HK-2 (cell line): ENCODE measurements around the gene MTCL3.
A peak's percentile ranks its signal among the peaks of the same experiment; 100 is the strongest.

Experiments used
- DNase-seq: peaks from one replicate; pipeline ENCODE4 v3.0.0-alpha.2; 2018; ENCODE audit not compliant: unreplicated experiment

Gene MTCL3

DNA sequence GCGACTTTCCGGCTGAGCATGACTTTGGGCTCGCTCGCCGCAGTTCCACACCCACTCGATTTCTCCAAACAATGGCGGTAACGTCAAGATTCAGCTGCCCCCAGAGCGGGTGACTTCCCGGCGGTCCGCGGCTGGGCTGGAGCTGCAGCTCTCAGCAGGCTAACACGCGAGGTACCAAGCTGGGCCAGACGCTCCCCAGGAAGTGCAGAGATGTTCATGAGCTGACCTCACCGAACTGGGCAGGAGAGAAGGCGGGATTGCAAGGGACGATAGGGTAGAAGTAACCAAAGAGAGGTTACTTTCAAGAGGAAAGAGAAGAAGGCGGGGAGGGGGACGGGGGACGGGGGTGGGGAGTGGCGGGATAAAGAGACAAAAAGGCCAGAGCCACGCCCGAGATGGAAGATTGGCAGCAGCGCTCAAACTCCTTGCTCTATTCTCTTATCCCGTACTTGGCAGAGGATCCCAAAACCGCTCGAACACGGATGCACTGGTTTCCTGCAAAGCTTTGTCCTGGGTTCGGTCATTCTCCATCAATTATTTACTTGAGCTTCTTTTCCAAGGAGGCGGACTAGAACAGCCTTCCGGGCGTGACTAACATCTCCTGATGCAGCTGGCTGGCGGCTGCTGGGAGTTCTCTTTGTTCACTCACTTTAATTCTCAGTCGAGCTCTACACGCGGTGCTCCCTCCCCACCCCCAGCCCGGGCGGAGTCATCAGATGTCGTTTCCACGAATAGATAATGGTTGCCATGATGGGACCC lies at the start of gene MTCL3:
Gene MTCL3, minus strand, starts transcription at position 626 of the 759 bp plus-strand sequence.
- peak; percentile 92 for DNase-seq

DNA sequence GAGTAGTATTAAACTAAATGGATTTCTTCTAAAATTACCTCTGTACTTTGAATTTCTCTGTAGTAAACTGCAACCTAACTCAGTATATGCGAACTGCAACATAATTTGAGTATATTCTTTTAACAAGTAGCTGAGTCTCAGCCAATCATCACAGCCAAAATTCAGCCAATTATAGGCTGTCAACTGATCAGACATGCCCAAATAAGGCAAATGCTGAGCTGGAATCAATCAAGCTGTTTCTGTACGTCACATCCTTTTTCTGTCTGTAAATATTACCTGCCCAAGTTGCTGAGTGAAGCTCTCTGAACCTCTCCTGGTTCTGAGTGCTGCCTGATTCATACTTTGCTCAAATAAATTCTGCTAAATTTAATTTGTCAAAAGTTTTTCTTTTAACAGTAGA lies 48.3 kb upstream of the MTCL3 start:
- no peak for DNase-seq

DNA sequence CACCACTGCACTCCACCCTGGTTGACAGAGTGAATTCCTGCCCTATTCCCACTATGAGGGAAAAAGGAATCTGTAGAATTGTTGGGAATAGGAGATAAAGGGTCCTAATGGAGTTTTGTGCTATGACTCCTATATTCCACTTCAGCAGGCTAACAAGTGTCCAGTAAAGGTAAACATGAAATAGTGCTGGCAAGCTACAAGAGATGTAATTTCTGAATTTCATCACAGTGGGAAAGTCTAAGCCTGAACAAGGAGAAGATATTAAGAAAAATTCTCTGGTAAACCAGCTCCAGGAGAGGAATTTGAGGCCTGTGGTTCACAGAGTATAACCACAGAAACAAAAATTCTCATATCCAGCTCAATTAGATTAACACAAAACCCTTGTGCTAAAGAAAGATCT lies 47.5 kb upstream of the MTCL3 start:
- no peak for DNase-seq

DNA sequence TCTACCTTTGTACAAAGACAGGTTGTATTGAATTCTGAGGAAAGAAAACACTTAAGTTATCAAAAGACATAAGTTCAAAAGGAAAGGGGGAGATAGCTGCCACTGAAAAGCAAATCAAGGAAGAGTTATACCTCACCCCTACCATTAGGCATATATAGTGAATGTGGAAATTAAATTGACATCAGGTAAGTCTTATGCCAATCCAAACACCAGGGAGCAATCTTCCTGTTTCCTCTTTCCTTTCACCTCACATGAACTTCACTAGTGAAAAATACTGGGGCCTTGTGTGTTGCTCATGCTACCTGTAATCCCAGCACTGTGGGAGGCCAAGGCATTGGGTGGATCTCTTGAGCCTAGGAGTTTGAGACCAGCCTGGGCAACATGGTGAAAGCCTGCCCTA lies 47.0 kb upstream of the MTCL3 start:
- DNase-seq: no peak

DNA sequence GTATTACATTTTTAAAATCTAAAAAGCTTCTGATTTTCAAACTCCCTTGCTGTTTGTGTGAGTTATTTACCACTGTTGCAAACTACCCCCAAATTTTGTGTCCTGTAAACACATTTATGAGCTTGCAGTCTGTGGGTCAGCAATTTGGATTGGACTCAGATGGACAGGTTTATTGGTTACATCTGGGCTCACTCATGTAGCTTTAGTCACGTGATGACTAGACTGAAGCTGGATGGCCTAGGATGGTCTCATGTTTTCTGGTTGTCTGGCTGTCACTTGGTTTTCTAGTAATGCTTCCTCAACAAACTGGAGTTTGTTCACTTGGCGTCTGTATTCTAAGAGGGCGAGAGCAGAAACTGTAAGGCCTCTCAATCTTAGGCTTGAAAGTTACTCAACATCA lies 45.6 kb upstream of the MTCL3 start:
- DNase-seq: no peak

DNA sequence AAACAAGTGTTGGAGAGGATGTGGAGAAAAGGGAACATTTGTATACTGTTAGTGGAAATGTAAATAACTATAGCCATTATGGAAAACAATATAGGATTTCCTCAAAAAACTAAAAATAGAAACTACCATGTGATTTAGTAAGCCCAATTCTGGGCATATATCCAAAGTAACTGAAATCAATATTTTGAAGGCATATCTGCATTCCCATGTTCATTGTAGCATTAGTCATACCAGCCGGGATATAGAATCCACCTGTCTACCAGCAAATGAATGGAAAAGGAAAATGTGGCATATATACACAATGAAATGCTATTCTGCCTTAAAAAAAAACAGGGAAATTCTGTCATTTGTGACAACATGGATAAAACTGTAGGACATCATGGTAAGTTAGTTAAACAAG lies 42.5 kb upstream of the MTCL3 start:
- DNase-seq: no peak

DNA sequence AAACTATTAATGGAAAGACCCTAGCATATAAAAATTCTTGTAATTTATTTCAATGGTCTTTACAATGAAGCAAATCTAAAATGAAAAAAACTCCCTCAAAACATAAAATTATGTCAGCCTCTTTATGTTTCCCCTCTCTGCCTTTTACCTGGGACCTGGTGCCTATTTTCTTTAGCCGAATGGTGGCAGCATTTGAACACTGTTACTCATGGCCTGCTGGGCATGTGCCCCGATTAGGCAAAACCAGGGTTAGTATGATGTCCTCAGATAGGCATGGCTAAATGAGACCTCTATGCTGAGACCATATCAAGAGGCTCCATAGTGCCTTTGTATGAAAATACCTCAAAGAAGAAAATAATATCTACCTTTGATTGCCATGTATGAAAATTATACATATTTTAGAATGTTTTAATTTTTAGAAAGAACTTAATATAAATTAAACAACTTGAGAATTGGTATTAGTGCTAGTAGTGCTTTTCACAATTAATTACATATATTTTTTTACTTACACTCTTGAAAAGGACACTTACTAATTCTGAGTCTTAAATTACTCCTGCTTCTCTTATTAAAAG lies 35.4 kb upstream of the MTCL3 start:
- peak; percentile 24 for DNase-seq

DNA sequence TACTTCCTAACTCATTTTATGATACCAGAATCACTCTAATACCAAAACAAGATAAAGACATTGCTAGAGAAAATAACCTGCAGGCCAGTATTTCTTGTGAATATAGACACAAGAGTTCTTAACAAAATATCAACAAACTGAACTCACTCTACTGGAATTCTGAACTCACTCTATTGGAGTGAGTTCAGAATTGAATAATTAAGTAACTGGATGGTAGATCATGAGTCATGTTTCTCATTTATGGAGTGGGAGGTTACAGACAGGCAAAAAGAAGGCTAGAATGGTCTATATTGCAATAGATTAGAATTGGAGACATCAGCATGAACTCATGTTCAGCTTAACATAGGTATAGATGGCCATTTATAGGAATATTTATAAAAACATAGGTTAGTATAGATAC lies 31.3 kb upstream of the MTCL3 start:
- DNase-seq: no peak

DNA sequence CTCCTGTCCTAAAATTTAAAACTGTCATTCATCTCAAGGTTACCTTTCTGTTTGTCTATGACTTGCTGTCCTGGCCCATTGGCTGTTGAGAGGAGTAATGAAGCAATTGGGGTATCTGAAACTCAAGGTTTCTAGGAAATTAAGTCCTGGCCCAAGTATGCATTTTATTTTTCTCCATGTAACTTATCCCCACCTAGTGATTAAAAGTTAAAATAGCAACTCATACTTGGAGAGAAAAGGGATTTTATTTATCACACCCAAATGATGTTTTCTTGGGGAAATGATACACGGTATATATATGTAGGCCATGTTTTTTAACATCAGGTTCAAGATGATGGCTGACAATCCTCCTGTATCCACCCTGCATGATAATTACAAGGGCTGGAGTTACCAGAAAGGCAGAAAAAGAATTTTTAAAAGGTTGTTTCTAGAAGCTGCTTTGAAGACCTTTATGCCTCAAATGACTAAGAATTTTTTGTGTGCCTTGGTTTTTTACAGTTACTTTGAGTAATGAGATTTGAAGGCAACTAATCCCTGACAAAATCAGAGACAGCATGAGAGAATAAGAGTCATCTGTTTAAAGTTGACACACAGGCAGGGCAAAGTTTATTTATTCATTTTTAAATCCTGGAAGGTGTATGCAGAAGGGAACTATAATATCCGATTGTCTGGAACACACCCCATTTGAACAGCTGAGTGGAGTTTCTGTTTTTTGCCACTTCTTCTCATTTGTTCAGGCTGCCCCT lies 28.9 kb upstream of the MTCL3 start:
- no peak for DNase-seq

DNA sequence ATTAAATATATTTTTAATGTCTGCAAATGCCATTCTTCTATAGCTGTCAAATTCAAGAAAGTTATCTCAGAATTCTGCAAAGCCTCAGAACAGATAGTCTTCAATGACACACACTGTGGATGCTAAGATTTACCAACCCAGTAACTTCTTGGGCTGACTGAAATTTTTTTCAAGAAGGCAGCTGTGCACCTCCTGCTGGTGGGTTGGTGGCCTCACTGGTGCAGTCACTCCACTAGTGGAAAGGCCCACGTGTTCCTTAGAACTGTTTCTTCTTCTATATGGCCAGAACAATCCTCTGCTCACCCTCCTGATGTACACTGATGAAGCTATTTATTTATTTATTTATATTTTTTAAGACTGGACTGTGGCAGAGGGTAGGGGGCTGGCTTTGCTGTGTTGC lies 28.1 kb upstream of the MTCL3 start:
- no peak for DNase-seq

DNA sequence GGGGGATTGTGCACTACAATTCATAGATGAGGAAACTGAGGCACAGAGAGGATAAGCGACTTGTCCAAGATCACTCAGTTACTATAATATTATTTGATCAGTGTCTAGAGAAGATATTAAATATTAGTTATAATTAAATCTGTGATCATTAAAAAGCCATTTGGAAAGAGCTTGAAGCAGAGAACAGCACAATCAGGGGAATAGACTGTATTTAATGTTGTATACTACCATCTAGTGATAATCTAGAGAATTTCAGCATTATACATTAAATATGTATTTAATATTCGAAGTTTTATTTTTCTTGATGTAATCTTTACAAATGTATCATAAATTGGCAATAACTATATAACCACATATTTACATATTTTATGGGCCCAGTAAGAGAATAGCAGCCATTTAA lies 20.1 kb upstream of the MTCL3 start:
- DNase-seq: no peak

DNA sequence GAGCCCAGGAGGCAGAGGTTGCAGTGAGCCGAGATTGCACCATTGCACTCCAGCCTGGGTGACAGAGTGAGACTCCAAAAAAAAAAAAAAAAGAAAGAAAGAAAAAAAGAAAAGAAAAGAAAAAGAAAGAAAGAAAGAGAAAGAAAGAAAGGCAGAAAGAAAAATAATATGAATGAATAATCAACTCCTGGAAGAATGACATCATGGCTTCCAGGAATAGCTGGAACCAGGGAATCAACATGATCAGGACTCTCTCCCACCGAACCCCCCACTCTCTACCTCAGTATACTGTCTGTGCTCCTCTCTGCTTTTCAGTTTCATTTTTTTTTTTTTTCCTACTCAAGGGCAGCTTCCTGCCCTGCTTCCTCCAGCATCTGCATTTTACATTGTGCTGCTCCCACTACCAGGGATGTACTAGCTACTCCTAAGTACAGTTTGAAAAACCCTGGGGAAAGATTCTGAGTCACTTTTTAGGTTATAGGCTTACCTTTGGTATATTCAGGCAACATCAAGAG lies 19.7 kb upstream of the MTCL3 start:
- DNase-seq: no peak

DNA sequence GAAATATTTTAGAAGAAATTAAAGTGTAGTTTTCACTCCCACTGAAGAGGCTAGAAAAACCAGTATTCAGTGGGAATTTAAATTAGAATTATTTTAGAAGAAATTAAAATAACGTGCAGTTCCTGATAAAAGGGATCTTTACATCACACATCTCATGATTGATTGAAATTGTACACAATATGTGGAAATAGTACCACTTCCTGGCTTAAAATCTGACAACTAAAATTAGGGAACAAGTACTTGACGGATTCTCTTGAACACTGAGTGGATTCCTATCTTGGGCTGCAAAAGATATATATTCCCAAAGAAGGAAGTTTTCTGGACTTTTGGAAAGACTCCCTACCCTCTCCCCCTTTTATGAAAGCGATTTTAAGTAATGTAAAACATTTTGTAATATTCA lies 14.6 kb upstream of the MTCL3 start:
- DNase-seq: no peak

DNA sequence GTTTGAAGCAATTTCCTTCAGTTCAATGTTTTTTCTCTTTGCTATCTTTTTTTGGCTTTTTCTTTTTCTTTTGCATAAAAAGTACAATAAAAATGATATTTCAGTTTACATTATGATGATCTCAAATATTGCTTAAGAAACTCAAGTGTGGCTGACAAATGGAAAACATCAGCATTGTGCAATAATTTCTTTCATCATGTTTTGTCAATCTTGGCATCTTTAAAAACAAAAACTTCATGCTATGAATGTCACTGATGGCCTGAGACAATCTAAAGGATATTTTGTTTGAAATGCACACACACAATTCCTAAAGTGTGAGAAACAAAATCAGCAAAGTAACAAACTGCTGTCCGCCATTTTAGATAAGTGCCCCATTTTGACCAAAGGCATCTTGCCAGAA lies 13.9 kb upstream of the MTCL3 start:
- no peak for DNase-seq

DNA sequence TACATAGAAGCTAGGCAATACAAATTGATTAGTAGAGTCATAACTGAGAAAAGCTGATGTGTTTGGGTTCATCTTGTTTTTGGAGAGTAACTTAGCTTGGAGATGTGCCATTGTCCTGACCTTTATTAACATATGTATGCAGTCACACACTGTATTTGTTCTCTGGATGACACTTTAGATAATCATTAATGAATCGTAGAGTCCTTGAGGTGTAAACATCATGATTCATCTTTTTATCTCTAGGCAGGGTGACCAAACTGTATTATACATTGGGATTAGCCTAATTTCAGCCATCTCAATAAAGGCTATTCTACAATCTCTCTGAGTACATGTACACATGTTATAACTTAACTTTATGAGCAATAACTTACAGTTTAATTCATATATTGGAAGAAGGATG lies 3.6 kb upstream of the MTCL3 start:
- DNase-seq: no peak

DNA sequence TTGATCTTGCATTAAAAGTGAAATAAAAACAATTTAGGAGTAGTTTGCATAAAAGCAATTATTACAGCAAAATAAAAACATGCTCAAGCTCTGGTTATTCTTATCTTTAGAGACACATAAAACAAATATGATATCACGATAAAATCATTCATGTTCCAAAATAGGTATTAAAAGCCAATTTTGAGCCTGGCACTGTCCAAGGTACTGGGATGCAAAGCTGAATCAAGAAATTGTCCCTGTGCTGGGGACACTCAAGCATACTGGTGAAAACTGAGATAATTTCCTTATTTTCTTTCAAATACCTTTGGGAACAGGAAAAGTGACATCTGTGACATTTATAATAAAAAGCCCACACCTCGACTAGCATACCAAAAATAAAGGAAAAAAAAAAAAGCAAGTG lies 931 bp upstream of the MTCL3 start:
- no peak for DNase-seq

DNA sequence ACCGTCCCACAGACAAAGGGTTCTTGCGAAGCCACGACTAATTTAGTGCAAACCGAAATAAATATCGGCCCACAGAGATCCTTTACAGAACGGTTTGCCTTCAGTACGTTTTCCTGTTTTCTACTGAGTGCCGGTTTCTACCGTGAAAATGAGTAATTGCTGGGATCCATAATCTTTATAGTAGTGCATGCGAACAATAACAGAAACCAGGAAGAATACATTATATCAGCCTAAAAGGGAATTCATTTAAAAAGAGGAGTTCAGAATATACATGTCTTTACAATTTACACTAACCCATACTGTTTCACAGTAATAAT lies 292 bp upstream of the MTCL3 start:
- no peak for DNase-seq

DNA sequence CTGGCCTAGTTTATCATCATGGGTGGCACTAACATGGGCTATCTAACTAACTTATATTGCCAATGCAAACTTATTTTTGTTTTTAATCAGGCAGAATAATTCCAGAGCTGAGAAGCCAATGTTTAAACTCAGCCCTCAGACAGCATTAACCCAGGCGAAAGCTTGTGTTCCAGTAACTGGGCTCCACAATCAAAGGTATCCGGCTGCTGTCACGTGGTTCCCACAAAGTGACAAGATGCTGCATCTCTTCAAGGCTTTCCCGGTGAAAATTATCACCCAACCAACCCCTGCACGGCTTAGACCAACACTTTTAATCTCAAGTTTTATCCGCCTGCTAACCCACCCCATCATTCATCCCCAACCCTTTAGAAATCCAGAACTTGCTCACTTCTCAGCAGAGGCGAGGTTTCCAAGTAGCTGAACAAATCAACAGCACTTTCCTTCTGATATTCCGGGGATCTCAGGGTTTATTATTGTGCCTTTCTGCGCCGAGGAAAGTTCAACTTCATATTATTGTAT lies 885 bp downstream of the MTCL3 start:
- peak; percentile 41 for DNase-seq

DNA sequence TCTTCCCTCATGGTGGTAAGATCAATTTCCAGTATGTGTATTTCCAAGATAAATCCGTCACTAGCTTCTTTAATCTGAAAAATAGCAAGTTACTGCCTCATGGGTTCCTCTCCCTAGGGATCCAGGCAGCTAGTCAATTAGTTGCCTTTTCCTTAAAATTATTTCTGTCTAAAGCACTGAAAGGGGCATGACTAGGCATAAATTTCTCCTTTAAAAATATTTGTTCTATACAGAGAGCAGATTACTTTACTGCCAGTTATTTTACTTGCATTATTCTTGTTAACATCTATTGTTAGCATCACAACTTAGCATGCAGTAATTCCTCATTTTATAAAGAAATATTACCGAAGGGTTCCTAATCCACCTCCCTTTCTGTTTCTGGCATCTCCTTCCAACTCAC lies 1.4 kb downstream of the MTCL3 start:
- no peak for DNase-seq

DNA sequence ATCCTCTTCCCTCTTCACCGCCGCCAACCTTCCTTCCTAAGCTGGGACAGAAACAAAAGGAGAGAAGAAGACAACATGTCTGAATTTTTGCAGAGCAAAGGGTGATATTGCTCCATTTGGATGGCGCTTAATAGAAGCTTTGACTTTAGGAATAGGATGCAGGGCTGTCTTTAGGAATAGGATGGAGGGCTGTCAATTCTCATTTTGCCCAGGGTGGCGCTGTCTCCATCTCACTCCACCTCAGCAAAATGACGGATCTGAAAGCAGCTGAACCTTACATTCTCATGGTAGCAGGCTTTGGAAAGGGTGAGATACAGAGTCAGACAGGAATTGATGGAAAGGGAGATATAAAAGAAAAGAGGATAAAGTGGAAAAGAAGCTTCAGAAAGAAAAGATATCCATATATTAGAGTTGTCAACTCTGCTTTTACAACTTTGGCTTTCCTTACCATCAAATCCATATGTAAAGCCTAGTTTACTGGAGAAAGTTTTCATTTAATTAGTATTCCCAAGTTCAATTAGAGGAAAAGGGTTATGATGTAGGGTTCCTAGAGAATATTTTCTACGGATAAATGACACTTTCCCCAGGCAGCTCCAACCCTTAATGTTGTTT lies 2.4 kb downstream of the MTCL3 start:
- no peak for DNase-seq

DNA sequence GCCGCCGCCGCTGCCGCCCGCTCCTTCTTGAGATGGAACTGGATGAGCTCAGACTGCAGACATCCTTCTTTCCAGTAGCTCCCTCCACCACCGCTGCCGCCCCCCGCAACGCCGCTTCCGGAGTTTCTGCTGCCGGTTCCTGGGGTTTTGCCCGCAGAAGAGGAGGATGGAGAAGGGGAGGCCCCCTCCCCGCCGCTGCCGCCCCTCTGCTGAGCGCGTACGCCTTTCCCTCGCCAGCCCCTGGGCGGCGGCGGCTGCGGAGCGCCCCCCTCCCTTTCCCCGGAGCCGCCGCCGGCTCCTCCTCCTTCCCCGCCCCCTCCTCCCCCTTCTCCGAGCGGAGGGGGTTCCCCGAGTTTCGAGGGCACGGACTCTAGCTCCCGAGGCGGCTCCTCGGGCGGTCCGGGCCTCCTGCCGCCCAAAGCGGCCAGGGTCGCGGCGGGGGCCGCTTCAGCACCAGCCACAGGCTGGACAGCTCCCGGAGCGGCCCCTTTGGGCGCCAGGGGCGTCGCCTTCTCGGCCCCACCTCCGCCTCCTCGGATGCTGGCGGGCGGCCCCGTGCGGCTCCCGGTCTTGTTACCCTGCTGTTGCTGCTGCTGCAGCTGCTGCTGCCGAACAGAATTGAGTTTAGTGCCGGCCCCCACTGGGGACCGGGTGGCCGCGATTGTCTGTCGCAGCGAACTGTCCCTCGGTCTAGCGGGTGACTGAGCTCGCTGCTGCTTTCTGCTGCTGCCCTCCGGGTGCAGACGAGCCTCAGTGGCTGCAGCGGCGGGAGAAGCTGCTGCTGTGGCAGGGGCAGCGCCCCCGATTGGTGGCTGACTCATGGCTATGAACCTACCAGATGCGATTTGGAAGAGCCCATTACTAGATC lies 3.1 kb downstream of the MTCL3 start:
- no peak for DNase-seq
